HUDEP-2 (cell line): ENCODE data around the gene PTGDS.

Experiments
- DNase-seq, 76 experiments: peaks; one replicate each; lab custom pipeline; 2025; ENCODE audit not compliant: unreplicated experiment in 76 of 76; lab: John Stamatoyannopoulos, UW

The PTGDS gene

GRCh38 chr9:136977223-136977622, at the start of gene PTGDS:
Gene PTGDS (plus strand): TSS chr9:136977504. CDS start chr9:136977579, 75 bp downstream.
- no peak for DNase-seq

DNA sequence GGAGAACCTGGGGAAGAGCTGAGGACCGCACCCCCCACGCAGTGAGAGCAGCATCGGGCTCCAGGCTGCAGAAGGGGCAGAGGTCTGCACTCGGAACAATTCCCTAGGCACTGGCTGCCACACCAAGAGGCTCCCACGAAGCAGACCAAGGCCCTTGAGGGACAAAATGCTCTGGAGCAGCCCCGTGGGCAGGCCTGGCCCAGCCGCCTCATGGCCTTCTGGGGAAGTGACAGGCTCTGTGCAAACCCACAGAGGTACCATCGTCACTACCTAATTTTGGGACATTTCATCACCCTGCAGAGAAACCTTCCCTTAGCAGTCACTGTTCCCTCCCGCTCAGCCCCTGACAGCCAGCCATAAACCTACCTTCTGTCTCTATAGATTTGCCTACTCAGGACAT, 48.7 kb upstream of the PTGDS start:
- DNase-seq: no peak

DNA sequence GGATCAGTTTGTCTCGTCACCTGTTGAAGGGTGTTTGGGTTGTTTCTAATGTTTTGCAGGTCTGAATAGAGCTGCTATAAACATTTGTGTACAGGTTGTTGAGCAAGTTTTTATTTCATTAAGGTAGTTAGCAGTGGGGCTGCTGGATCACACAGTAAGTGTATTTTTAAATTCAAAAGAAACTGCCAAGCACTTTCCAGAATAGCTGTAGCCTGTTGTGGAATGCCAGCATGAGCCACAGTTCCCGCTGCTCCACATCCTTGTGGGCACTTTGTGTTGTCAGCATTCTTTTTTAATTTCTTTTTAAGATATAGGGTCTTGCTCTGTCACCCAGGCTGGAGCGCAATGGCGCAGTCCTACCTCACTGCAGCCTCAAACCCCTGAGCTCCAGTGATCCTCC, 47.3 kb upstream of the PTGDS start:
- no peak for DNase-seq

DNA sequence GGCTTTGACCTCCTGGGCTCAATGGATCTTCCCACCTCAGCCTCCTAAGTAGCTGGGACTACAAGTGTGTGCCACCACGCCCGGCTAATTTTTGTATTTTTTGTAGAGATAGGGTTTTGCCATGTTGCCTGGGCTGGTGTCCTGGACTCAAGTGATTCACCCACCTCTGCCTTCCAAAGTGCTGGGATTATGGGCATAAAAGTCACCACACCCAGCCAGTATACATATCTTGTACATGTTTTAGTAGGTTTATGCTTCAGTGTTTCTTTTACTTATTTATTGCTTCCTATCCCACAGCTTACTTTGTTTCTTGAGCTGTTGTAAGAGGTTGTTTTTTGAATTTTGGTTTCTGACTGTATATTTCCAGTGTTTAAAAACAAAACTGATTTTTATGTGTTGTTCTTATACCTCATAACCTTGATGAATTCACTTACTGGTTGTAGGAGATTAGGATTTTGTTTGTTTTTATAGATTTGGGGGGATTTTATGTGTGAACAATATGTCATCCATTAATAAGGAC, 45.6 kb upstream of the PTGDS start:
- no peak for DNase-seq

GRCh38 chr9:136934277-136934676, 43.0 kb upstream of the PTGDS start:
- no peak for DNase-seq

DNA sequence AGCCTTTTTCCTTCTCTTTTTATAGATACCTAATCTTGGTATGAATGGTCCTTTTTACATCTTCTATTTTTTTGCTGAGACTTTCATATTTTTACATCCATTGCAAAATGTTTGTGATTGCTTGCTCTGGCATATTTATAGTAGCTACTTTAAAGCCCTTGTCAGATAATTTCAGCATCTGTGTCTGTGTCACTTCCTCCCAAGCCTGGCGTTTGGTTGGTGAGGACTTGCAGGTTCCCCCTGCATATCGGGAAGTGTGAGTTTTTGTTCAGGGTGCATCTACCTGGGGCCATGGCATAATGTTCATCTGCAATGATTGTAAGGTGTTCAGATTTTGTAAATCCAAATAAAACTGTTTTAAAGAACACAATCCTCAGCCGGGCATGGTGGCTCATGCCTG, 41.7 kb upstream of the PTGDS start:
- DNase-seq: no peak

DNA sequence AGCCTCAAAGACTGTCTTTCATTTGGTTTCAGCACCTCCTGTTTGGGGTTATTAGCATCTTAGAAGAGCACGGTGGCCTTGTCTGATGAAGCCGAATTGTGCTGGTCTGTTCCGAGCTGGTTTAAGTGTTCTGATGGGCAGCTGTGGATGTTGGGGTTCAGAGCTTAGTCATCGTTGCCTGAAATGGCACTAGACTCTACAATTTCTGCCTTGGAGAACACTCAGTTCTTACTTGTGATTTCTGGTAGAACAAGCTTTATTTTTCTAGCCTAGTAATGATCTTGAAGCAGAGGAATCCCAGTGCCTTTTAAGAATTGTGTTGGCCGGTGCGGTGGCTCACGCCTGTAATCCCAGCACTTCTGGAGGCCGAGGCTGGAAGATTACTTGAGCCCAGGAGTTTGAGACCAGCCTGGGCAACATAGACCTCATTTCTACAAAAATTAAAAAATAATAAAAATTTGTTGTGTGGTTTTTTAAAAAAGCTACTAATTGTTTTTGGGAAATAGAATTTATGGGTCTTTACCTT, 40.6 kb upstream of the PTGDS start:
- no peak for DNase-seq

- no peak for DNase-seq
These were observed 39.9 kb upstream of the PTGDS start for GRCh38 chr9:136937186-136938001.

- no peak for DNase-seq
These were observed 37.8 kb upstream of the PTGDS start for GRCh38 chr9:136939431-136939995.

- no peak for DNase-seq
These were observed 37.2 kb upstream of the PTGDS start for GRCh38 chr9:136939996-136940525.

DNA sequence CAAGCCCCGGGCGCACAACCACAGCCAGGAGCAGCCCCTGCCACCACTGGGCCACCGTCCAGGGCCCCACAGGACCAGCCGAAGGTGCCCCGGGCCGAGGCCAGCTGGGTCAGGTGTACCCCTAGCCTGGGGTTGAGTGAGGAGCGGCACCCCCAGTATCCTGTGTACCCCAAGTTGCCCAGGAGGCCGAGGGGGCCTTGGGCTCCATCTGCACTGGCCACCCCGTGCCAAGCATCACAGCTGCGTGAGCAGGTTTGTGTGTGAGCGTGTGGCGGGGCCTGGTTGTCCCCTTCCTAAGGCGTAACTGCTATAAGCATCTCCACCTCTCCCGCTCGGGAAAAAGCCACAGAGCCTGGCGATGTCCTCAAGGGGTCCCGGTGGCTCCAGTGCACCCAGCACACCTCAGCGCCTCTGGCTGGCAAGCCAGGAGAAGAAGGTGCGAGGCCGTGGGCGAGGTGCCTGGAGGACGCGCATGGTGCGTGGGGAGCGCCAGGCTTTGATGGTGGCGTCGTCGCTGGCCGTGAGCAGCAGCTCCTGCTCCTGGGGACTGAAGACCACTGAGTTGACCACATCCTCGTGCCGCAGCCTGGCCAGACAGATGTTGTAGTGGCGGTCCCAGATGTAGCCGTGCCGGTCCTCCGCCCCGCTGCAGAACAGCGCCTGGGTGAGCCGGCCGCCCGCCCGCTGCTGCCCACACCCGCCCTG, 36.6 kb upstream of the PTGDS start:
- no peak for DNase-seq

DNA sequence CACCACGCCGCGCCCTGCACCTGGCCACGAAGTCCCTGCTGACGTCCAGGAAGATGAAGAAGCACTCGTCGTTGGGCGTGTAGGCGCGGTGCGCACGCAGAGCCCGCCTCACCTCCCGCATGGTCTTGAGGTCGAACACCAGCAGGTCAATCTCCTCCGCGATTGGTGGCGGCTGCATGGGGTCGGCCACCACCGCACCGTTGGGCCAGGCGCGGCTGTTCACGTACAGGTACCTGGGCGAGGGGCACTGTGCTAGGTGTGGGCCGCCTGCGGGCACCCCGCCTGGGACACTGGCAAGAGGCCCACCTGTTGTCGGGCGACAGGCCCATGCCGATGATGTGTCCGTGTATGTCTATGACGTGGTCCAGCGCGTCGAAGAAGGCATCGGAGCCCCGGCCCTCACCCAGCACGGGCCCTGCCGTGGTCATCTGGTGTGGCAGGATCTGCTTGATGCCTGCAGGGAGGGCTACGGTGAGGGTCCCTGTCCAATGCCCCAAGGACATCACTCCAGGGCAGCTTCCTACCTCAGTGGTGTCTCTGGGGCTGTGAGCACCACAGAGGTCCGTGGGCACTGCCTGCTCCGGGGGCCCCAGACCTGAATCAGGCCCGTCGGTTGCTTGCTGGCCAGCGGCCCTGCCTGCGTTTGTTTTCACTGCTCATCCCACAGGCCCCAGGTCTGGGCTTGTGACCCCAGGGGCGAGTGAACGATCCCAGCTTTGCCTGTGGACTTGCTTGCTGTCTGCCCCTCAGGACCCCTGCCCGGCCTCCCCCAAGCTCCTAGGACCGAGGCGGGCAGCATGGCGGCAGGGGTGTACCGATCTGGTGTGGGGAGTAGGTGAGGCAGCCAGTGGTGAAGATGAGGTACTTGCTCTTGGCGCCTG, 35.8 kb upstream of the PTGDS start:
- DNase-seq: no peak

GRCh38 chr9:136942112-136942880, 35.0 kb upstream of the PTGDS start:
- DNase-seq: no peak

GRCh38 chr9:136942881-136943230, 34.4 kb upstream of the PTGDS start:
- no peak for DNase-seq

DNA sequence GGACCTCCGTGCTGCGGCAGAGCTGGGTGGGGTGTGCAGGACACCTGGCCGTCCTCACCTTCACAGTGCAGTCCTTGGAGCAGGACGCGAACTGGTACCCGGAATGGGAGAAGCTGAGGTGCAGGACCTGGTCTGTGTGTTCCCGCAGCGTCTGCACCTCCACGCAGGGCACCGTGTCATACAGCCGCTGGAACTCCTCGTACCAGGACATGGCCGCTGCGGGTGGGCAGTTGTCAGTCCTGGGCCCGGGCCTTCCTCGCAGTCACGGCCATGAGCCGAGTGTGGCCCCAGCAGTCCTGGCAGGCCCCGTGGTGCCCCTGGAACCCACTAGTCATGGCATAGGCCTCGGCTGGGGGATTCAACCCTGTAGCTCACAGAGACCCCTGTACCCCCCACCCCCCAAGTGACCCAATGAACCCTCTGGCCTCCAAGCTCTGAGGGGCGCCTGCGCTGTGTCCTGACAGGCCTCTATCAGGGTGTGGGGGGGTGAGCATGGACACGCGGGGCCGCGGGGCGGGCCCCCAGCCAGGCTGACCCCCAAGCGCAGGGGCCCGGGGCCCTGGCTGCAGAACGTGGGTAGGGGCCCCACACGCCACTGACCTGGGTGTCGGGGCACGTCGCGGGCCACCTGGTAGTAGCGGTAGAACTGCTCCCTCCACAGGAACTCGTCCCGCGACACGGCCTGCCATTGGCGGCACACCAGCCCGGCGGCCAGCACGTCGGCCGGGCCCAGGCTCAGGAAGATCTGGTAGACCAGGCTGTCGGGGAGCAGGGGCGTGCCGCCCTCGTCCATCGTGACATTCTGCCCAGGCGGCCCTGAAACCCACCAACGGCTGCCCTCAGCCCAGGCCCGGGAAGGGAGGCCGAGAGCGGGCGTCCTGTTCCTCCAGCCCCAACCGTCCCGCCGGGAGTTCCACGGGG, 33.8 kb upstream of the PTGDS start:
- peak in 34 of 76 experiments; percentile 3 to 50 (median 28) for DNase-seq

DNA sequence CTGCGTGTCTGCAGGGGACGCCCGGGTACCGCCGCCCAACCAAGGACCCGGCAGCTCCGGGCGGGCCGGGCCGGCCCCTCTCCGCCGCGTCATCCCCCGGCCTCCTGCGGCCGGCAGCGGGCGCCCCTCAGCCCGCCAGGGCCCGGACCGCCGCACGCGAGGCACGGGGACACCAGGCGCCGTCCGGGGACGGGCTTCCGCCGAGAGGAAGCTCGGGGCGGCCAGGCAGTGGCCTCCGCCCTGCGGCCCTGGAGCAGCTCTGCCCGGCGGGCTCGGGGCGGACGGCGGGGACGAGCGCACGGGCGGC, 33.1 kb upstream of the PTGDS start:
- DNase-seq: peak in 9 of 76 experiments; percentile 36 to 59 (median 51)

GRCh38 chr9:136944519-136945332, 32.6 kb upstream of the PTGDS start, which contains the start of the genes C8G and FBXW5:
Gene C8G (plus strand): TSS chr9:136945243. CDS start chr9:136945321, 78 bp downstream.
Gene FBXW5 (minus strand): TSS chr9:136944738. CDS start chr9:136944083, 655 bp downstream.
- DNase-seq: peak in 74 of 76 experiments; percentile 59 to 97 (median 92)
